Activated T-helper 9 cell treated with anti-CD3 and anti-CD28 coated beads, Interleukin-2, amount 50 U/mL, for 16 hours (primary cell): Measurements from ENCODE around the gene CEP83.
"Not testable (repeated sequence)": the region's sequence is repeated elsewhere in the genome, so short reads cannot be mapped to it uniquely, and the experiment has no call there.

Experiments
- DNase-seq: peaks from one replicate; pipeline ENCODE4 v3.0.0-alpha.2; 2020; ENCODE audit warnings: low read depth

CEP83 gene

DNA sequence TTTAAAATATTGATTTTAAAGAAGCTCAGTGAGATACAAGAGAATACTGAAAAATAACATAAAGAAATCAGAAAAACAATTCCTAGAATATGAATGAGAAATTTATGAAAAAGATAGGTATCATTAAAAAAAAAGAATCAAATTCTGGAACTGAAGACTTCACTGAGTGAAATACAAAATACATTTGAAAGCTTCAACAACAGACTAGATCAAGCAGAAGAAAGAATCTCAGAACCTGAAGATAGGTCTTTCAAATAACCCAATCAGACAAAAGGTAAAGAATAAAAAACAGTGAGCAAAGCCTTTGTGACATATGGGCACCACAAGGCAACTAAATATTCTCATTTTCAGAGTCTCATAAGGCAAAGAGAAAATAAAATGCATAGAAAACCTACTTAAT, 29.4 kb downstream of the CEP83 start:
- no peak for DNase-seq

DNA sequence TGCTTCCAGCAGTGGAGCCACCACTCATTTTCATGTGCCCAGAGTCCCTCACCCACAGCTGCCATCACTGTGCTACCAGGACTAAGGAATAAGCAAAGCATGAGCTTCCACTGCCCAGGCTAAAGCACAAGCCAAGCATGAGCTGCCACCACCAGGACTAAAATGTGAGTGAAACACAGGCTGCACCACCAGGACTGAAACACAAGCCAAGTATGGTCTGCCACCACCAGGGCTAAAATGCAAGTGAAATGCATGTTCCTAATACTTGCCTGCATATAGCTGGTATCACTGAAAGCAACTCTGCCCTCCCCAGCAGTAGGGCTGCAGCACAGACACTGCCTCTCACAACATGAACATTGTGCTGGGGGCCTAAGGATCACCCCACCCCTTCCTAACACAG, 30.0 kb downstream of the CEP83 start:
- no peak for DNase-seq

DNA sequence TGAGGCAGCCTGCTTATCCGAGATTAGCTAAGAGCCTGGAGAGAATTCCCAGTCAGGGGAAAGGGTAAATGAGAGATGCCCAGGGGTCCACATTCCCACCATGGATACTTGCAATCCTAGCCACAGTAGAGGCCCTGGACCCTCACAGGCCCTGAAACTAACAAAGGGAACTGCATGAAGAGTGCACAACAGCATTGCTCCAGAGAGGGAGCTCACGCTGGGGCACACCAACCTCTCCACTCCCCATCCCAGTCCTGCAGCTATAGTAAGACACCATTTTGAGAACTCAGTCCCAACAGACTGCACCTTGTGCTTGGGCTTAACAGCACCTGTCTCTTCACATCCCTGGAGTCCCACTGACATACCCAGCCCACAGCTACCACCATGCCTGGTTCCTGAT, 30.5 kb downstream of the CEP83 start:
- no peak for DNase-seq

DNA sequence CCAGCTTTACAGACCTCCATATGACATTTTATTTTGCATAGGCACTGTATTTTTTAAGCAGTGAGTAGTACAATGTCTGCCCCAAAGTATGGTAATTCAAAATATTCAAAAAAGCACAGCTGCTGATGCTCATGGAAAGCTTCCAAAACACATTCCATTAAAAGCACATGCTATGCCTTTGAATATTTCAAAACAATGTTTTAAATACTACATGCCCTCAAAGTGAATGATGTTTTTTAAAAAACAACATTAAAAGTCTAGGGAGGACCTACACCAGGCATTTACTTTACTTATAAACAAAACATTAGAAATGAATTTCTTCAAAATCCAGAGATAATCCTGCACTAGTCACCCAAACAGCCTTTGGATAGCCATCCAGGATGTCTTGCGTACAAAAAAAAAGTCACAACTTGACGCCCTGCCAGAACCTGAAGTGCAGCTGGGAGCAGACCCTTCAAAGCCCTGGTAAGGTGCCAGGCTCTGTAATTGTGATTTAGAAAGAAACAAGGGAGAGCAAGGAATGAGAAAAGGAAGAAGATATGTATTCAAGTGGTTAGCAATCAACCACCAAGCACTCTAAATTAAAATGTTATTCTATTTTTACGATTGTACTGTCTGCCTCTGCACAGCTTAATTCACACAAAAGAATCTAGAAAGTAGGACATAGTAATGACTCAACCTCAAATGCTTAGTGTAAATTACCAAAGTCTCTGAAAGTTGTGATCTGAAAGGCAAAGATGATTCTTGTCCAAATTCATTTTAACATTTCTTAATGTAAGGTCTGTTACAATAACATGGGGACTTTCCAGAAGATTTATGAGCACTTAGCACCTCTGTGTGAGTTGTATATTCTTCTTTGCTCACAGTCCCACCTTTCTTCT, 31.9 kb downstream of the CEP83 start:
- DNase-seq: no peak

DNA sequence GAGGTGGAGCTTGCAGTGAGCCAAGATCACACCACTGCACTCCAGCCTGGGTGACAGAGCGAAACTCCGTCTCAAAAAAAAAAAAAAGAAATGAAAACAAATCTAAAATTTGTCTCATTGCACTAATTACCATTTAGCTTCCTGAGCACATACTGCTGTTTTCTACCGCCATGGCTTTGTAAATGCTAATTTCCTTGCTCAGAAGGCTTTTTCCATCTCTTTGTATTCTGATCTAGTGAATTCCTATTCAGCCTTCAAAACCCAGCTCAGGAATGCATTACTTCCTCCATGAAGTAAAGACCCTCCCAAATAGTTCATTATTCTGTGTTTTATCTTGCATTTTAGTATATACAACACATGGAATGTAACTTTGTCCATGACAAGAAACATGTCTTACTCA, 33.6 kb downstream of the CEP83 start:
- DNase-seq: no peak

GRCh38 chr12:94424830-94425229, 34.8 kb downstream of the CEP83 start:
- DNase-seq: not testable (repeated sequence)

DNA sequence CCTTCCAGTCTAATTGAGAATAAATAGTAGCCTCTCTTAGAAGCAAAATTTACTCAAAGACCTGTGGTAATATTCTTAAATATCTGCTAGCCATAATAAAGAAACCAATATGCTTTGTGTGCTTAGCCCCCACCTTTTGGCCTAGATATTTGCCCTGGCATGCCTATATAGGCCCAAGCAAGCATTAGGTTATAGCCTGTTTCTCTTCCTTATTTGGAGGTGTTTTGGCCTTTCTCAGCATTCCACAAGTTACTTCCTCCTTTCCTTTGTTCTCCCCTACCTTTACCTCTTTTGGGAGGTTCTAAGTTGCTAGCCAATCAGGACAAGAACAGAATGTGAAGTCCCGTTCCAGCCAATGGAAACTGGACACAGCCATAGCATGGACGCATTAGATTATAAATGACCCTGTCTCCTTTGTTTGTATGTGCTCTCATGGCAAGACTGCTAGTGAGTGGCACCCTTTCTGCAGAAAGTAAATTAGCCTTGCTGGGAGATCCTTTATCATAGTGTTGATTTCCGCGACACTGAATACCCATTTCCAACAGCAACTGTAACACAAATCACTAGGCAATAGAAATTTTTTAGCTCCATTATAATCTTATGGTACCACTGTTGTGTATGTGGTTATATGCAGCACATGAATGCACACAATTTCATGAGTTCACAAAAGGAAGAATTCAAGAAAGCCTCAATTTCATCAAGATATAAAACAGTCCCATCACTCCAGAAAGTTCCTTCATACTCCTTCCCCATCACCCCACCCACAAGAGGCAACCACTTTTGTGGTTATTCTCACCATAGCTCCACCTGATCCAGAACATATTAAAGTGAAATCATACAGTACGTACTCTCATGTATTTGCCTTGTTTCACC, 37.6 kb downstream of the CEP83 start:
- DNase-seq: no peak

GRCh38 chr12:94418517-94418916, 41.1 kb downstream of the CEP83 start:
- no peak for DNase-seq

GRCh38 chr12:94416613-94417012, 43.1 kb downstream of the CEP83 start:
- DNase-seq: no peak

DNA sequence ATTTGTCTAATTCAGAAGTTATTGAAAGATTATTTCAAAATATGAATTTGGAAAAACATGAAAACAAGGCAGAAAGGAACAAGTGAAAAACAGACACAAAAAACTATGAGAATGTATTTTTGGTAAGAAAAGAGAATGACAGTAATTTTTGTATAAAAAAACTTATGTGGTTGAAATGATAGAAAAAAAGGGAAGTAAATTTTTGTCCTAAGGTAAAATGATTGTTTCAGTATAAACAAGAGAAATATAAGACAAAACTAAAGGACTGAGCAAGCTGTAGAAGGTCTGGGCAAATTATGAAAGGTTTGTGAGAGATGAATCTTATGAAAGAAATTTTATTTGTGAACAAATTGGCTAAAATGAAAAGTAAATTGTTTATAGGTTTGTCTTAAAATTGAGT, 44.6 kb downstream of the CEP83 start:
- no peak for DNase-seq

- DNase-seq: no peak
These were observed 54.1 kb downstream of the CEP83 start for GRCh38 chr12:94405413-94406116.

DNA sequence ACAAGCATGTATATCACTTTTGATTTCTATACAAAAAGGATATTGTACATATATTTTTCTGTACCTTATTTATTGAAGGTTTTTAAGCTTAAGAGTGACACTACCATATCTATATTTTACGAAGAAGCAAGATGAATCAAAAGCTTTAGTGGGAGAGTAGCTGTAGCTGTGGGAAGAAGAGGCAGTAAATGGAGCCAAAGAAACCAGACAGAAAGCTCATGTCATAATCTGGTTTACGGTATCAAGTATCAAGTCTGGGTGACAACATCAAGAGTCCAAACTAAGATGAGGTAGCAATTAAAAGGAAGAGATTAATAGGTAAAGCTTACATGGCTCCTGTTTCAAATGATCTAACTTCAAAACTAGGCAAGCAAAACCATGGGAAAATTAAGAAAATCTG, 54.8 kb downstream of the CEP83 start:
- DNase-seq: no peak

- DNase-seq: no peak
These were observed 58.3 kb downstream of the CEP83 start for GRCh38 chr12:94401326-94401725.

DNA sequence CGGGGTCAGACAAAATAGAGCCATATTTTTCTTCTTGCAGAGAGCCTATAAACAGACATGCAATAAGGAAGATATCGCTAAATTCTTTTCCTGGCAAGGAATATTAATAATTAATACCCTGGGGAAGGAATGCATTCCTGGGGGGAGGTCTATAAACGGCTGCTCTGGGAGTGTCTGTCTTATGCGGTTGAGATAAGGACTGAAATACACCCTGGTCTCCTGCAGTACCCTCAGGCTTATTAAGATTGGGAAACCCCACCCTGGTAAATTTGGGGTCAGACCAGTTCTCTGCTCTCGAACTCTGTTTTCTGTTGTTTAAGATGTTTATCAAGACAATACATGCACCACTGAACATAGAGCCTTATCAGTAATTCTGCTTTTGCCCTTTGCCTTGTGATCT, 61.0 kb downstream of the CEP83 start:
- not testable (repeated sequence) for DNase-seq

GRCh38 chr12:94397401-94397800, 62.3 kb downstream of the CEP83 start:
- no peak for DNase-seq

DNA sequence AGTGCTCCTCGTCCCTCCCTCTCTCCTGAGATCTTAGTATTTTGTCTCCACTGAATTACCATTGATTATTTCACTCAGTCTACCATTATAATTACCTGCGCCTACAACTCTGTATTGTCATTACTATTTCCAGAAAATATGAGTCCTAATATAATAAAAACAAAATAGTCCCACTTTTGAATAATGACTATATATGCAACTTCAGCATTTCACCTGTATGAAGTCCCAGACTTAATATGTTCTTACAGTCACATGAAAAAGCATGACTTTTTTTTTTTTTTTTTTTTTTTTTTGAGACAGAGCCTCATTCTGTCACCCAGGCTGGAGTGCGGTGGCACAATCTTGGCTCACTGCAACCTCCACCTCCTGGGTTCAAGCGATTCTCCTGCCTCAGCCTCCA, 63.7 kb downstream of the CEP83 start:
- not testable (repeated sequence) for DNase-seq

- DNase-seq: no peak
These were observed 69.6 kb downstream of the CEP83 start for GRCh38 chr12:94390130-94390485.

GRCh38 chr12:94389482-94390129, 70.1 kb downstream of the CEP83 start:
- not testable (repeated sequence) for DNase-seq

DNA sequence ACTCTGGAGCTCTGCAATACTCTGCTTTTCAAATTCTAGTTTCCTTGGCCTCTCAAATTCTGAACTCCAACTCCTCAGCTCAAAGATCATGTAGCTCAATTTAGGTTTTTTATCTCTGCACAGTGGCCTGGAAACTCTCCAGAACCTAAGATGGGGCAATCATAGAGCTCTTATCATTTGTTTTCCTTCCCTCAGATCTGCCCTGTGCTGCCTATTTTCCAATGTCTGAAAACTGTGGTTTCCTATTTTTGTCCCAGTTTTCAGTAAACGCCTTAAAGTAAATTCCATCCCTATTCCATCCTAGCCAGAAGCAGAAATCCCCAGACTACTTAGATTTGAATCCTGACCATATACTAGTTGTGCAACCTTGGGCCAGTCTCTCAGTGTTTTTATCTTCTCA, 73.2 kb downstream of the CEP83 start:
- no peak for DNase-seq

- DNase-seq: no peak
These were observed 75.6 kb downstream of the CEP83 start for GRCh38 chr12:94384030-94384429.

- DNase-seq: no peak
These were observed 79.2 kb downstream of the CEP83 start for GRCh38 chr12:94380507-94380906.

DNA sequence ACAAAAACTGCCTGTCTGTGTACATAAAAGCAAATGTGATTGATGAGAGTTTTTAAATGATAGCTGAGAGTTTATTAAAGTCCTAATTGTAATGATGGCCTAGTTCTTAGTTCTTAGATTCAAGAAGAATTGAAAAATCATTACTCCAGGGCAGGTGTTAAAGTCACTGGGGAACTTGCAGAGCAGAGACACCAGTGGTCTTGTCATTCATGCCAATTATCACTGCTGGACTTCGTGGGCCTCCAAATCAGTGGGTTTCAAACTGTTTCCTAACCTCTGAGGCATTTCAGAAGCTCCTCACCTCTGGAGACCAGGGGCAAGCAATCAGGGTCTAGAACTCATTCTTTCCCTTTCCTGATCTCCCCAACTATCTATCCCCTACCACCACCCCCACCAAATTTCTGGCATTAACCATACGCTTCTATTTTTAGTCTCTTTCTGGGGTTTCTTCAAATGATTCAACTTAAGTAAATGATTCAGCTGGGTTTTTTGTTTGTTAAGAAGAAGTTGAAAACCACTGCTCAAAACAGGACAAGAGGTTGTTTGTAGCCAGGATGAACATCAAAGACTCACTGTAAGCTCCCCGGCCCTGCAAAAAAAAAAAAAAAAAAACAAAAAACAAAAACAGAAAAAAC, 80.1 kb downstream of the CEP83 start:
- DNase-seq: no peak
